G401.6 (cell line): ENCODE results near the gene HOXC10.
A peak's percentile ranks its signal among the peaks of the same experiment; 100 is the strongest.

Experiments
- FAIRE-seq: peaks from 2 replicates; lab custom pipeline; 2012; peaks lifted over from hg19 to GRCh38; lab: Jason Lieb, UNC

Gene HOXC10

GRCh38 chr12:53984901-53985691 is at the start of gene HOXC10:
Gene HOXC10 (plus strand): TSS chr12:53985146. CDS start chr12:53985260, 114 bp downstream.
- FAIRE-seq, result peak; percentile 94

- peak; percentile 49 for FAIRE-seq
Measured at GRCh38 chr12:53935383-53936341, 49.3 kb upstream of the HOXC10 start.

- FAIRE-seq, result no peak
Measured at GRCh38 chr12:53937099-53937498, 47.8 kb upstream of the HOXC10 start.

DNA sequence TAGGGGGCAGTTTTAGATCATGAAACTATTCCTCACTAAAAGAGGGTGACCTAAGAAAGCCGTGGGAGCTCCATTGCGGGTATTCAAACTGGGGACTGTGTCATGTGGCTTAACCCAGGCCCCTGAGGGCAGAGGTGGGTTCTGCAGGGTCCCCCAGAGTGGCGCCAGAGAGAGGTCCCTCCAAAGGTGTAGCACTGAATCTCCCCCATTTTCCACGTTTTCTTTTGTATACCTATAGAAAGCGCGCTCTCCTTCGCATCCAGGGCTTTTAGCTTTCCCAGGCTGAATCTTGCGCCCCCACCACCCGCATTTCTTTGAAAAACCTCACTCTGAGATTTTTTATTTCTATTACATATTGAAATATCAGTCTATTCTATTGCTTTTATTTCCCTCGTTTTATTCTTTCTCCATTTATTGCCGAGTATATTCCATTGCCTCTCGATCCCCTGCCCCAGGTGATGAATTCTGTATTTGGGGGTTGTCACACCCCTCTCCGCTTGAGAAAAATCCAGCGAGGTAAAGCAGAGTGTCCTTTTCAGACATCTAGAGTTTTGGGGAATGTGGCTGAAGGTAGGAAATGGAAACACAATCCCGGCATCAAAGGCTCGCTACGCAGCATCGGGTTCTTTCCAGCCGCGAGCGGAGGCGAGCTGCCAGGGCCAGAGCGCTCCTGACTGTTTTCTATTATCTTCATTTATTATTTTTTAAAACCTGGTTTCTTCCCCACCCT is 47.2 kb upstream of the HOXC10 start:
- FAIRE-seq, result no peak

DNA sequence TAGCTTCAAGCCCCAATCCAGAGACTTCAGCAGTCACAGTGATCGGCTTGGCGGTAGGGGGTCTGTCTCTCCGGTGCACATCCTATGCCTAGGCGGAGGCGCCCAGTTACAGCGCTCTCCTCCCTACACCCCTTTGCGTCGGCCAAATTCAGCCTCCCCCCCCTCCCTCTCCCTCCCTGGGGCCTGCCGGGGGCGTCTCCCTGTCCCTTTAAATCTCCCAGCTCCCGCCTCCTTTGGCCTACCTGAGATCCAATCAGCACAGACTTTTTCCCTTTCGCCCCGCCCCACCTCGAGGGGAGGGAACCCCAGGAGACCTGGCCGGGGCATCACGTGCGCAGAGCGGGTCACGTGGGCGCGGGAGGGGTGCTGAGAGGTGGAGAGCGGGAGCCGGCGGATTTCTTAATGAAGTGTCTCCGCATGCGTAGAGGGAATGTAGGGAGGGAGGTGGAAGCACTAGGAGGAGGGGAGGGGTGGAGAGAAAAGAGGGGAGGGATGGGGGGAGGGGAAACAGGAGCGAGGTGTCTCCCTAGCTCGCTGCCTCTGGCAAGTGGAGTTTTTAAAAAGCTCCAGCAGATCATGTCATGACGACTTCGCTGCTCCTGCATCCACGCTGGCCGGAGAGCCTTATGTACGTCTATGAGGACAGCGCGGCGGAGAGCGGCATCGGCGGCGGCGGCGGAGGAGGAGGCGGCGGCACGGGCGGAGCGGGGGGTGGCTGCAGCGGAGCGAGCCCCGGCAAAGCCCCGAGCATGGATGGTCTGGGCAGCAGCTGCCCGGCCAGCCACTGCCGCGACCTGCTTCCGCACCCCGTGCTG is 46.4 kb upstream of the HOXC10 start, which contains the start of gene HOXC13:
HOXC13 (plus strand) TSS at position 506 of the 815 bp plus-strand sequence; CDS start at position 582, 76 bp downstream.
- FAIRE-seq, result peak; percentile 99

GRCh38 chr12:53939141-53940108 is 45.5 kb upstream of the HOXC10 start:
- no peak for FAIRE-seq

DNA sequence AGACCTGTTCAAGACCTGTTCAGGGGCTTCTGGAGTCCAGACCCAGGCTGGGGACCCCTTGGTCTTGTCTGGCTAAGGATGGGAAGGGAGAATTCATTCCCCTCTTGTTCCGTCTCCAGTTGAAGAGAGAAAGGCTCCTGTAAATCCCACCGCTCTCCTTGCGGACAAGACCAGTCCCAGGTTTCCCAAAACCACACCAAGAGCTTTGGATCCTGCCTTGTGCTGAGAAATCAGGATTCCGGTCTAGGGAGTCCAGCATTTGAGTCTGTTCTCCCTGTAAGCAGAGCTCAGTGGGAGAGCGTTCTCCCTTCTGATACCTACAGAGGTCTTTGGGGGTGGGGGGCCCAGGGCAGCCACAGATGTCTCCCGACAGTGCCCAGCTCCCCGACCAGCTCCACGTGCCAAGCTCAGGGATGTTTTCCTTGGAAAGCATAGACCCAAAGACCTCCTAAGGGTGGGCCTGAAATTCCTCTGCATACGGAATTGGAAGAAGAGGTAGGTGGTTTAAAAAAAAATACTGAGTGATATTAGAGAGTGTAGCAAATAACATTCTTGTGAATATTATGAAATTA is 44.4 kb upstream of the HOXC10 start:
- FAIRE-seq, result no peak

DNA sequence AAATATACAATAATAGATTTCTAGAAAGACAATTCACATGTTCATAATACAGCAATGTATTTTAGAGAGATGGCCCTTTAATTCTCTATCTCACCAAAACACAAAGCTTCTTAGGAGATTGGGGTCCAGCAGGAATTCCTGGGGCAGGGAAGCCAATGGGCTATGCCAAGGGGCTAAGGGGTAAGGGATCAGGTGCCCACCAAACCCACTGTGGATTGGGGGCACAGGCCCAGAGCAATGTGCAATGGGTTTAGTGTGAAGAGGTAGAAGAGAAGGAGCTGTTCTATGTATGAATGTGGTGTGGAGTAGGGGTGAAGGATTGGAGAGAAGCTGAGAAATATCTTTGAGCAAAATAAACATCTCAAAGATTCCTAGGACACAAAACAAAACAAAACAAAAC is 43.8 kb upstream of the HOXC10 start:
- no peak for FAIRE-seq

DNA sequence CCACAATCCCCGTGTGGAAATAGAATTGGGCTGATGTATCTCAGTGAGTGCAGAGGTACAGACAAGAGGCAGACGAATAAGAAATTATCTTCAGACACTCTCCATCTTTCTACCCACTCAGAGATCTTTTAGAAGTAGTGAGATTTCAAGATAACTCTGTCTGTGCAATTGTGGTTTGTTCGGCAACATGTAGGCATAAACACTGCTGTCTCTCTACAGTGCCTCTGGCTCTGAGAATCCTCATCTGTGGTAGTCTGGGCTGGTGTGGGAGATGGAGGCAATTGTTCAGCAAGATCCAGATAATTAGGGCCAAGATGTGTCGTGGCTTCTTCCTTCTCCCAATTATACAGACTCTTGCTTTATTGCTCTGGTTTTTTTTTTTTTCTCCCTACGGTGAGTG is 43.2 kb upstream of the HOXC10 start:
- no peak for FAIRE-seq

DNA sequence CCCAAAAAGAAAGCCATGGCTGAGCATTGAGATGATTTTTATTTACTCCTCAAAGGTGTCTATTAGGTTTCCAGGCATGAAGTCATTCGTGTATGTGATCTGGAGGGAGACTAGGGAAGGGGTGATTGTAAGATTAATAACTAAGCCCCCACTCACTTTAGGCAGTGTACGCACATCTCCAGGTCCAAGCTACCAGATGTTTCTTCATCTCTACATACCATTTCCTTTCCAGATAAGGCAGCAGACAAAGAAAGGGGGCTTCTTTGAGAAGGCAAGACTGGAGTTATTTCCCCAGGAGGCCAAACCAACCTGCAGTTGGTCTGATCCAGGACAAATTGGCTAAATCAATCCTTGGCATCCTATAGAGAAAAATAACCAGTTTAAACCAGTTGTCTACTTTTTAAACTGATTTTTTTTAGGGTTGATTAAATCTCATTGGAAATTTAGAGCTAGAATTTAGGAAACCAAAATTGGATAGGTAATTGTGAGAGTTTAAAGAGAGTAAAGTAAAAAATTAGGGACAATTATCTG is 42.4 kb upstream of the HOXC10 start:
- peak; percentile 84 for FAIRE-seq

- no peak for FAIRE-seq
Measured at GRCh38 chr12:53944209-53944608, 40.7 kb upstream of the HOXC10 start.

GRCh38 chr12:53944907-53945847 is 39.8 kb upstream of the HOXC10 start:
- no peak for FAIRE-seq

GRCh38 chr12:53947743-53948142 is 37.2 kb upstream of the HOXC10 start:
- FAIRE-seq, result no peak

DNA sequence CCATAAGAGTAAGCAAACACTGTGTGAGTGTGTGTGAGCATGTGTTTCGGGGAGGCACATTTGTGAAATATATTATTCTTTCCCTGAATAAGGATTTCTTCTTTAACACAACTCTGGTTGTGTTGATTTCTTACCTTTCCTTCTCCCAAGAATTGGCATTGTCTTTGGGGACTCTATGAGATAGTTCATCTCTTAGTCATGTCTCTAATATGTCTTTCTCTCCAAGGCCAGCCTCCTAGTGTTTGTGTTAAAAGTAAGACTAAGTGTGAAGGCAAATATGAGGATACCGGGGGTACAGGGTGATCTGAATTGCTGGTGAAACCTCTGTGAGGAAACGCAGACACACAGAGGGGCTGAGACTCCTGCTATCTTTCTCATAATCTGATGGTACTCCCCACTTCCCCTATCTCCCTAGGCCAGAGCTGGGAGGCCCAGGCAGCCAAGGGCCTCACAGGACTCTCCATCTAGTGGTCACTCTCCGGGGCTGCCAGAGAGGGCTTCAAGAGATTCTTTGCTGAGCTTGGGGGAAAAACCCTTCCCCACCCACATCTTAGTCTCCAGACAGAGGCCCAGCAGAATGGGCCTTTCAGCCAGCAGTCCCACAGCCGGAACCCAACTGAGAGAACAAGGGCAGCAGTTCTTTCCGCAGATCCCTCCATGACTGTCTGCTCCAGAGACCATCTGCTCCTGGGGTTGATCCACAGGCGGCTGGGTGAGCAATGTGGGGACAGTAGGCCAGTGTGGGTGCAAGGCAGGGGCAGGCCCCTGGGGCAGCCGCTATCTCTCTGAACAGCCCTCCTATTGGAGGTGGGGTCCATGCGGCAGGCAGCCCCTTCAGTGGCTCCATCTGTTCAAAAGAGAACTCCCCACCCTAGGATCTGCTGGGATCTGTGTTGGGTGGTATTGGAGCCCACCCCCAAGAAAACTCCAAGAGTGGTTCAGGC is 36.0 kb upstream of the HOXC10 start:
- peak; percentile 11 for FAIRE-seq

GRCh38 chr12:53949631-53950436 is 35.1 kb upstream of the HOXC10 start:
- FAIRE-seq, result no peak

- no peak for FAIRE-seq
Measured at GRCh38 chr12:53950437-53950773, 34.5 kb upstream of the HOXC10 start.
